ENCODE data around the gene BDP1.
"Not testable (repeated sequence)": the region's sequence is repeated elsewhere in the genome, so short reads cannot be mapped to it uniquely, and the experiment has no call there.

DNA sequence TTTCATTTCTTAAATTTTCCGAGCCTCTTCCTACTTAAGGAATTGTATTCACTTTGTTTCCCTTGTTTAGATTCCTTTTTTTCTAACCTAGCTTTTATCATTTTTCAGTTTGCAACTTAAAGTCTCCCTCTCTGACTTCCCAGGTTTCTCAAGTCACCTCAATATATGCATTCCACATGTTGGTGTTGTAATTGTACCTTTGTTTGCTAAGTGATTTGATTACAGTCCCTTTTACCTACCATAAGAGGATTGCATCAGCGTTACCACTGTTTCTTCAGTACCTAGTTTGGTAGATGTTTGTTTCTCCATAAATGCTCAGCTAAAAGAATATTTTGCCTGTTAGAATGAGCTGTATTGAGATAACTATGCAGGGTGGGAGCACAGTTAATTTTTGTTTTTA lies 39.8 kb upstream of the BDP1 start:
- not testable (repeated sequence) for TF ChIP-seq PATZ1 (CRISPR knock-in tag; IDR thresholded peaks at IDR 0.05; ENCODE audit: borderline replicate concordance); ARNTL (CRISPR knock-in tag; IDR thresholded peaks at IDR 0.05; ENCODE audit: borderline replicate concordance, low read depth); BACH2 (CRISPR knock-in tag; IDR thresholded peaks at IDR 0.05; ENCODE audit: borderline replicate concordance); ZFP30 (CRISPR knock-in tag; IDR thresholded peaks at IDR 0.05)
- TF ChIP-seq, protein P1, sequence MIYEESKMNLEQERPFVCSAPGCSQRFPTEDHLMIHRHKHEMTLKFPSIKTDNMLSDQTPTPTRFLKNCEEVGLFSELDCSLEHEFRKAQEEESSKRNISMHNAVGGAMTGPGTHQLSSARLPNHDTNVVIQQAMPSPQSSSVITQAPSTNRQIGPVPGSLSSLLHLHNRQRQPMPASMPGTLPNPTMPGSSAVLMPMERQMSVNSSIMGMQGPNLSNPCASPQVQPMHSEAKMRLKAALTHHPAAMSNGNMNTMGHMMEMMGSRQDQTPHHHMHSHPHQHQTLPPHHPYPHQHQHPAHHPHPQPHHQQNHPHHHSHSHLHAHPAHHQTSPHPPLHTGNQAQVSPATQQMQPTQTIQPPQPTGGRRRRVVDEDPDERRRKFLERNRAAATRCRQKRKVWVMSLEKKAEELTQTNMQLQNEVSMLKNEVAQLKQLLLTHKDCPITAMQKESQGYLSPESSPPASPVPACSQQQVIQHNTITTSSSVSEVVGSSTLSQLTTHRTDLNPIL (CRISPR knock-in tag; IDR thresholded peaks at IDR 0.05; ENCODE audit: low read depth), result not testable (repeated sequence)
